Left forelimb (tissue), 1 donor: ENCODE results near the gene YOD1.
"Not testable (repeated sequence)": the region's sequence is repeated elsewhere in the genome, so short reads cannot be mapped to it uniquely, and the experiment has no call there.

Experiments
- DNase-seq: peaks from one replicate; pipeline ENCODE4 v3.0.0-alpha.2; 2018; ENCODE audit warnings: low spot score

Gene YOD1

GRCh38 chr1:207049054-207049453 lies 2.0 kb downstream of the YOD1 start:
- DNase-seq = no peak

DNA sequence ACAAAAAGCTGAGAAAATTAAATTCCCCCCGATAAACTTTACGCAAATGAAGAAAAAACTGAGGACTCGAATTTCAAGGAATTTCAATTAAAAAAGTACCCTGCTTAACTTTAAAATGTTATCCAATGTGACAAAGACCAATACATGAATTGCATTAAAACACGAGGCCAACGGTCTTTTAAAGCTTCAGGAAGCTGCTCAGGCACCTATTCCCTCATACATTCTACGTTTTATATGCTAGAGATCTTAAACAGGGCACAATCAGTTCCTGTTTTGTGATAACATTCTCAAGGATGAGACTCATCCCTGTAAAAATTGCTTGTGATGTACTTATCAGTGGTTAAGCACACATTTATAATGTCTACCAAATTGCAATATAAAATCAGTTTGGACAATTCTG lies 3.0 kb downstream of the YOD1 start:
- DNase-seq = no peak

GRCh38 chr1:207047505-207047904 lies 3.5 kb downstream of the YOD1 start:
- no peak for DNase-seq

DNA sequence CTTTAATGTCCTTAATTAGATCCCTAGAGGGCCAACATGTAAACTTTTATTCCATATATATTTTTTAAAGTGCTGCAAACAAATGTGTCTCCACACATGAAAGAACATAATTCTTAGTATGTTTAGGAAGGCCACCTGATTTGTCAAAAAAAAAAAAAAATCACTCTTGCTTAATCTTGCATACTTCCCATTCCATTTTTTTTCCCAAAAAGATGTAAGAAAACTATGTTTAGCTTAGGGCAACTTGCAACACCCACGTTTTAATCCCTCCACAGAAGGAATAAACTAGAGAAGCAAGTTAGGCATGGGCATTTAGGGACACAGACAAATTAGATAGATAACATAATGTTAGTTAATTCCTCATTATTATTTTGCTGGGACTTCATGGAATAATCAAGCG lies 5.6 kb downstream of the YOD1 start:
- DNase-seq = no peak

DNA sequence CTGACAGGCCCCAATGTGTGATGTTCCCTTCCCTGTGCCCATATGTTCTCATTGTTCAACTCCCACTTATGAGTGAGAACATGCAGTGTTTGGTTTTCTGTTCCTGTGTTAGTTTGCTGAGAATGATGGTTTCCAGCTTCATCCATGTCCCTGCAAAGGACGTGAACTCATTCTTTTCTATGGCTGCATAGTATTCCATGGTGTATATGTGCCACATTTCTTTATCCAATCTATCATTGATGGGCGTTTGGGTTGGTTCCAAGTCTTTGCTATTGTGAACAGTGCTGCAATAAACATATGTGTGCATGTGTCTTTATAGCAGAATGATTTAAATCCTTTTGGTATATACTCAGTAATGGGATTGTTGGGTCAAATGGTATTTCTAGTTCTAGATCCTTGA lies 9.6 kb downstream of the YOD1 start:
- not testable (repeated sequence) for DNase-seq

GRCh38 chr1:207040181-207040533 lies 10.9 kb downstream of the YOD1 start:
- no peak for DNase-seq

- DNase-seq = peak; percentile 8
These were observed 11.4 kb downstream of the YOD1 start for GRCh38 chr1:207039380-207040180.

DNA sequence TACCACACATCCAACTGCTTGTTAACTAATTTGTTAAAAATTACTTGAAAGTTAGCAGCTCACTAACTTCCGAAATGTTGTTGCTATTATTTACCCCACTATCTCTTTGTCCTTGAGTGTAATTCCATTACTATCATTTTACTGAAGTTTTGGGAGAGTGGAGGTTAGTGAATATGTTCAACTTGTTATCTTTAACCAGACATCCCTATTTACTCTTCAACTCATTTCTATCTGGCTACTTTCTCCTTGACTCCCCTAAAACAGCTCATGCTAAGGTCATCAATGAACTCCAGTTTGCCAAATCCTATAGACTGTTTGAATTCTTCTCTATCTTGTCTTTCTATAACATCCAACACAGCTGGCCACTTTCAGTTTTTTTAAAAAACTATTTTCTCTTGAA lies 14.1 kb downstream of the YOD1 start:
- no peak for DNase-seq

- DNase-seq = peak; percentile 5
These were observed 15.0 kb downstream of the YOD1 start for GRCh38 chr1:207035877-207036551.

- DNase-seq = no peak
These were observed 16.0 kb downstream of the YOD1 start for GRCh38 chr1:207034998-207035397.

DNA sequence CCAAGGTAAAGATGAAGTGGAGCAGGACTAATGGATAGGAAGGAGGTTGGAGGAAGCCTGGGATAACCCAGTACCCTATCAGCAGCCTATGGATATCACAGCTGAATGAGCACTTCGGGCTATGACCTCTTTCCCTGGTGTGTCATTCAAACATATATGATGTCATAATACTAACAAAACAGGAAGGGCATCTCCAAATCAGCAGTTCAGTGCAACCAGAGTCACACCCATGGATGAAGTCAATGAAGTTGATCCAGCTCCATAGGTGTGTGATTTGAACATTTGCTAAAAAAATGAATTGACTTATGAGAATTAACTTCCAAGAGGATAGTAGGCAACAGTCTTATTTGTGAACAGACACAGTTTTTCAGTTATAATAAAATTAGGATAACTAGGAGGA lies 16.8 kb downstream of the YOD1 start:
- DNase-seq = no peak

DNA sequence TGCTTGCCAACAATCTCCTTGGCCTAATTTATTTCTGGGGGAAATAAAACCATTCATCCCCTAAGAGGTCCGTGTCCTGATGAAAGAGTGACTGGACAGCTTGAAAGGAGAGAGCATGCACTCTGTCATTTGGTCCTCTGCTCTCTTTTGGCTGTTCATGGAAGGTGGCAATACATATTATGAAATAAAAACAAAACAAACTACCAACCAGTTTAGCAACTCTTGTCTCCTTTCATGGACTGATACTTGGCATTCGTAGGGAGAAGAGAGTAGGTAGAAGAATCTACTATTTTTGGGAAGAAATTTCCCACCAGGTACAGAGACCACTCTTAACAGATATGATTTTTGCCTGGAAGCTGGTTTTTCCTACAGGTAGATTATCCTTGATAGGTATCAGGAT lies 17.7 kb downstream of the YOD1 start:
- no peak for DNase-seq

GRCh38 chr1:207032528-207033017 lies 18.4 kb downstream of the YOD1 start, which contains the start of gene C1orf116:
C1orf116 (minus strand) TSS chr1:207032756; CDS start chr1:207027598, 5,158 bp downstream.
- DNase-seq = peak; percentile 22

DNA sequence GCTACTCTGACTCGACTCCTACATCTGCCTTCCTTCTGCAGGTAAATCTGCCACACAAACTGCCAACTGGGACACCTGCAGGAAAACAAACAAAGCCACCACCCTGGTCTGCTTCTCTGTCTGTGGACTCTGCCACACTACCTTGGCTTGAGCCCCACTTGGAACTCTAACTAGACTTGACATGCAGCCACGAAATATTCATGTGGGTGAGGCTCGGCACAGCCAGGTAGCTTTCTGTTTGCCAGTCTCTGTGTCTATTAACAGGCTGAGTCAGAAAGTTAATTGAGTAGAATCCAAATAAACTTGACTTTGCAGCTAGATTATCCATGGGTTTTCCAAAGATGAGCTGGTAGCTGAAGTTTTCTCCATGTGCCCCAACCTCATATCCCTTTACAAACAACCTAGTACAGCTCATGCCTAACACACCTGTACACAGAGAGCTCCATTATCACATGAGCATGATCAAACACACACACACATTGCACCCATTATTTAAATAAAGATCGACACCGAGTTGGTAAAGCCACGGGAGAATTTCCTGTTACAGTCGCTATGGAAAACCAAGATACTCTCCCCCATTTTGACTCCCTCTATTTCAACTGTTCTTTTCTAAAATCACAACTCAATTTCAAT lies 19.3 kb downstream of the YOD1 start:
- peak; percentile 47 for DNase-seq

GRCh38 chr1:207031016-207031415 lies 20.0 kb downstream of the YOD1 start:
- peak; percentile 15 for DNase-seq

GRCh38 chr1:207030522-207031009 lies 20.4 kb downstream of the YOD1 start:
- DNase-seq = no peak

- DNase-seq = peak; percentile 41
These were observed 21.1 kb downstream of the YOD1 start for GRCh38 chr1:207029701-207030521.

- no peak for DNase-seq
These were observed 21.9 kb downstream of the YOD1 start for GRCh38 chr1:207028884-207029650.

GRCh38 chr1:207027921-207028320 lies 23.1 kb downstream of the YOD1 start:
- DNase-seq = no peak

- no peak for DNase-seq
These were observed 23.7 kb downstream of the YOD1 start for GRCh38 chr1:207027206-207027777.

GRCh38 chr1:207026104-207026534 lies 24.9 kb downstream of the YOD1 start:
- DNase-seq = no peak
